Panc1 (cell line): ENCODE data around the gene KCTD14.

Experiments
- TF ChIP-seq, protein P1 (sequence below): fragments of 450-650 bp; IDR thresholded peaks from 2 replicates; pipeline ENCODE4 v1.5.1; 2017; ENCODE audit warnings: mild to moderate bottlenecking
- TF ChIP-seq, protein P2 (sequence below), 2 experiments: IDR thresholded peaks; 2 replicates each; pipeline ENCODE4 v1.6.1; 2011 to 2012; ENCODE audit warnings: low read depth in 2 of 2, control low read depth in 1 of 2, low read length in 1 of 2, mild to moderate bottlenecking in 1 of 2, moderate library complexity in 1 of 2; ENCODE audit not compliant: insufficient read depth in 1 of 2

DNA sequence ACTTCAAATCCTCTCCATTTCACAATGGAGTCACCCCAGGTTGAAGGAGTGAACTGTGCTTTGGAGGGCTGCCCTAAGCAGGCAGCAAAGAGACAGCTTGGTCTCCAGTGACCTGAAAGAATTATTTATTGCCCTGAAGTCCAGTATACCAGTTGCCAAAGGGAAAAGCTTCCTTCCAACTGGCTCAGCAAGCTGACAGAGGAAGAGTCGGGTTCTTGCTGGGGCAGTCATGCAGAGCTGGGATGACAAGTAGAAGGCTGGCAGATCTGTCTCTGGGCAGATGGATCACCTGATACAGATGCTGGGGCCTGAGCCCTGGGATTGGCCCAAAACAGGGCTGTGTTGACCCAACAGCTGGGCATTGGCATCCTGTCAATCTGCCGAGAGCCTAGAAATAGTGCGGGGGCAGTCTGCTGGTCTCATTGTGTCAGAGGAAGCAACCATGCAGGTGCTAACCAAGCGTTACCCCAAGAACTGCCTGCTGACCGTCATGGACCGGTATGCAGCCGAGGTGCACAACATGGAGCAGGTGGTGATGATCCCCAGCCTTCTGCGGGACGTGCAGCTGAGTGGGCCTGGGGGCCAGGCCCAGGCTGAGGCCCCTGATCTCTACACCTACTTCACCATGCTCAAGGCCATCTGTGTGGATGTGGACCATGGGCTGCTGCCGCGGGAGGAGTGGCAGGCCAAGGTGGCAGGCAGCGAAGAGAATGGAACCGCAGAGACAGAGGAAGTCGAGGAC is 40.5 kb upstream of the KCTD14 start, which contains the start of gene THRSP:
- TF ChIP-seq, protein P1, sequence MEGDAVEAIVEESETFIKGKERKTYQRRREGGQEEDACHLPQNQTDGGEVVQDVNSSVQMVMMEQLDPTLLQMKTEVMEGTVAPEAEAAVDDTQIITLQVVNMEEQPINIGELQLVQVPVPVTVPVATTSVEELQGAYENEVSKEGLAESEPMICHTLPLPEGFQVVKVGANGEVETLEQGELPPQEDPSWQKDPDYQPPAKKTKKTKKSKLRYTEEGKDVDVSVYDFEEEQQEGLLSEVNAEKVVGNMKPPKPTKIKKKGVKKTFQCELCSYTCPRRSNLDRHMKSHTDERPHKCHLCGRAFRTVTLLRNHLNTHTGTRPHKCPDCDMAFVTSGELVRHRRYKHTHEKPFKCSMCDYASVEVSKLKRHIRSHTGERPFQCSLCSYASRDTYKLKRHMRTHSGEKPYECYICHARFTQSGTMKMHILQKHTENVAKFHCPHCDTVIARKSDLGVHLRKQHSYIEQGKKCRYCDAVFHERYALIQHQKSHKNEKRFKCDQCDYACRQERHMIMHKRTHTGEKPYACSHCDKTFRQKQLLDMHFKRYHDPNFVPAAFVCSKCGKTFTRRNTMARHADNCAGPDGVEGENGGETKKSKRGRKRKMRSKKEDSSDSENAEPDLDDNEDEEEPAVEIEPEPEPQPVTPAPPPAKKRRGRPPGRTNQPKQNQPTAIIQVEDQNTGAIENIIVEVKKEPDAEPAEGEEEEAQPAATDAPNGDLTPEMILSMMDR = no peak
- TF ChIP-seq, protein P2, sequence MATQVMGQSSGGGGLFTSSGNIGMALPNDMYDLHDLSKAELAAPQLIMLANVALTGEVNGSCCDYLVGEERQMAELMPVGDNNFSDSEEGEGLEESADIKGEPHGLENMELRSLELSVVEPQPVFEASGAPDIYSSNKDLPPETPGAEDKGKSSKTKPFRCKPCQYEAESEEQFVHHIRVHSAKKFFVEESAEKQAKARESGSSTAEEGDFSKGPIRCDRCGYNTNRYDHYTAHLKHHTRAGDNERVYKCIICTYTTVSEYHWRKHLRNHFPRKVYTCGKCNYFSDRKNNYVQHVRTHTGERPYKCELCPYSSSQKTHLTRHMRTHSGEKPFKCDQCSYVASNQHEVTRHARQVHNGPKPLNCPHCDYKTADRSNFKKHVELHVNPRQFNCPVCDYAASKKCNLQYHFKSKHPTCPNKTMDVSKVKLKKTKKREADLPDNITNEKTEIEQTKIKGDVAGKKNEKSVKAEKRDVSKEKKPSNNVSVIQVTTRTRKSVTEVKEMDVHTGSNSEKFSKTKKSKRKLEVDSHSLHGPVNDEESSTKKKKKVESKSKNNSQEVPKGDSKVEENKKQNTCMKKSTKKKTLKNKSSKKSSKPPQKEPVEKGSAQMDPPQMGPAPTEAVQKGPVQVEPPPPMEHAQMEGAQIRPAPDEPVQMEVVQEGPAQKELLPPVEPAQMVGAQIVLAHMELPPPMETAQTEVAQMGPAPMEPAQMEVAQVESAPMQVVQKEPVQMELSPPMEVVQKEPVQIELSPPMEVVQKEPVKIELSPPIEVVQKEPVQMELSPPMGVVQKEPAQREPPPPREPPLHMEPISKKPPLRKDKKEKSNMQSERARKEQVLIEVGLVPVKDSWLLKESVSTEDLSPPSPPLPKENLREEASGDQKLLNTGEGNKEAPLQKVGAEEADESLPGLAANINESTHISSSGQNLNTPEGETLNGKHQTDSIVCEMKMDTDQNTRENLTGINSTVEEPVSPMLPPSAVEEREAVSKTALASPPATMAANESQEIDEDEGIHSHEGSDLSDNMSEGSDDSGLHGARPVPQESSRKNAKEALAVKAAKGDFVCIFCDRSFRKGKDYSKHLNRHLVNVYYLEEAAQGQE (IDR thresholded peaks at IDR 0.05; ENCODE audit: insufficient read depth in 1 of 2, low read depth in 2 of 2, low read length in 1 of 2) = no peak
